ENCODE data around the gene ANP32B.
A peak's percentile ranks its signal among the peaks of the same experiment; 100 is the strongest.

DNA sequence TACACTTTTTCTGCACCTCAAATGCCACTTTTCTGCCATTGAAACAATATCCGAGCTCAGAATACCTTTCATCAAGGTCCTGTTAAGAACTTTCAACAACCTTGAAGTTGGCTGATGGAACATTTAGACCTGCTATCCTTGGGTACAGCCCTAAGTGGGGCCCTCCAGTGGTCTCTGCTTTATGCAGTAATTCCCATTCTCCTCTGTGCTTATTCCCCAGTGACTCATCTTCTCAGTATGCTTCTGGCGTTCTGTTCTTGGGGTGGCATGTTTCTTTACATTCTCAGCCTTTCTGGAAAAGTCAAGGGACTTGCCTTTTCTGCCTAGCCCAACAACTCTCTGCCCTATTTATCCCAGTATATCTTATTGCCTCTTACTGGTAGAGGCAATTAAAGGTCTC is 7.1 kb downstream of the ANP32B start:
- no peak for TF ChIP-seq CEBPB (IDR thresholded peaks at IDR 0.05)
- TF ChIP-seq, protein P1, sequence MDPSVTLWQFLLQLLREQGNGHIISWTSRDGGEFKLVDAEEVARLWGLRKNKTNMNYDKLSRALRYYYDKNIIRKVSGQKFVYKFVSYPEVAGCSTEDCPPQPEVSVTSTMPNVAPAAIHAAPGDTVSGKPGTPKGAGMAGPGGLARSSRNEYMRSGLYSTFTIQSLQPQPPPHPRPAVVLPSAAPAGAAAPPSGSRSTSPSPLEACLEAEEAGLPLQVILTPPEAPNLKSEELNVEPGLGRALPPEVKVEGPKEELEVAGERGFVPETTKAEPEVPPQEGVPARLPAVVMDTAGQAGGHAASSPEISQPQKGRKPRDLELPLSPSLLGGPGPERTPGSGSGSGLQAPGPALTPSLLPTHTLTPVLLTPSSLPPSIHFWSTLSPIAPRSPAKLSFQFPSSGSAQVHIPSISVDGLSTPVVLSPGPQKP (IDR thresholded peaks at IDR 0.05; ENCODE audit: low read depth, low read length), result no peak
- TF ChIP-seq, protein P2, sequence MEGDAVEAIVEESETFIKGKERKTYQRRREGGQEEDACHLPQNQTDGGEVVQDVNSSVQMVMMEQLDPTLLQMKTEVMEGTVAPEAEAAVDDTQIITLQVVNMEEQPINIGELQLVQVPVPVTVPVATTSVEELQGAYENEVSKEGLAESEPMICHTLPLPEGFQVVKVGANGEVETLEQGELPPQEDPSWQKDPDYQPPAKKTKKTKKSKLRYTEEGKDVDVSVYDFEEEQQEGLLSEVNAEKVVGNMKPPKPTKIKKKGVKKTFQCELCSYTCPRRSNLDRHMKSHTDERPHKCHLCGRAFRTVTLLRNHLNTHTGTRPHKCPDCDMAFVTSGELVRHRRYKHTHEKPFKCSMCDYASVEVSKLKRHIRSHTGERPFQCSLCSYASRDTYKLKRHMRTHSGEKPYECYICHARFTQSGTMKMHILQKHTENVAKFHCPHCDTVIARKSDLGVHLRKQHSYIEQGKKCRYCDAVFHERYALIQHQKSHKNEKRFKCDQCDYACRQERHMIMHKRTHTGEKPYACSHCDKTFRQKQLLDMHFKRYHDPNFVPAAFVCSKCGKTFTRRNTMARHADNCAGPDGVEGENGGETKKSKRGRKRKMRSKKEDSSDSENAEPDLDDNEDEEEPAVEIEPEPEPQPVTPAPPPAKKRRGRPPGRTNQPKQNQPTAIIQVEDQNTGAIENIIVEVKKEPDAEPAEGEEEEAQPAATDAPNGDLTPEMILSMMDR (IDR thresholded peaks at IDR 0.05), result peak; percentile 25; the same call in 1 of the 3 replicates
- TF ChIP-seq, protein P3, sequence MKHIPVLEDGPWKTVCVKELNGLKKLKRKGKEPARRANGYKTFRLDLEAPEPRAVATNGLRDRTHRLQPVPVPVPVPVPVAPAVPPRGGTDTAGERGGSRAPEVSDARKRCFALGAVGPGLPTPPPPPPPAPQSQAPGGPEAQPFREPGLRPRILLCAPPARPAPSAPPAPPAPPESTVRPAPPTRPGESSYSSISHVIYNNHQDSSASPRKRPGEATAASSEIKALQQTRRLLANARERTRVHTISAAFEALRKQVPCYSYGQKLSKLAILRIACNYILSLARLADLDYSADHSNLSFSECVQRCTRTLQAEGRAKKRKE (CRISPR knock-in tag; IDR thresholded peaks at IDR 0.05; ENCODE audit: low read depth), result no peak
- TF ChIP-seq SMC3 (IDR thresholded peaks at IDR 0.05), result no peak
- TF ChIP-seq FOSL2 (IDR thresholded peaks at IDR 0.05), result no peak
- TF ChIP-seq FOSL2 (CRISPR knock-in tag; IDR thresholded peaks at IDR 0.05), result peak; percentile 65
- no peak for TF ChIP-seq RCOR1 (IDR thresholded peaks at IDR 0.05; ENCODE audit: low read depth, low read length)
